HepG2 (cell line): ENCODE data around the gene POLE3. TPM values are rescaled to one million over a fixed set of nuclear protein-coding genes. Genes with fewer than 3 reads are reported as not detected.
"Not testable (repeated sequence)": the region's sequence is repeated elsewhere in the genome, so short reads cannot be mapped to it uniquely, and the experiment has no call there.

Source experiments
- ATAC-seq: fragments of 200-7000 bp; cut with Tn5 transposase; 3 replicates; pipeline ENCODE4 v1.9.1; 2020; ENCODE audit warnings: mild to moderate bottlenecking, moderate library complexity
- BruUV-seq: library from RNA; stranded (reverse); fragments of 400-500 nt; replicated peaks from 2 replicates; lab custom pipeline; 2021; lab: Mats Ljungman, UMichigan
- CTCF ChIA-PET: fragments of 300-600 bp; formaldehyde crosslinking; extraction: SDS; loops from one replicate; lab custom pipeline; 2021; ENCODE audit warnings: low total read pairs, inconsistent platforms, low intra/inter-chr PET ratio; lab: Yijun Ruan, JAX
- POLR2A ChIA-PET: fragments of 350-600 bp; sonication (Branson Sonifier 250); formaldehyde crosslinking; loops from one replicate; lab custom pipeline; 2020; ENCODE audit warnings: antibody characterized with exemption, inconsistent platforms; lab: Yijun Ruan, JAX
- DNase-seq: peaks from one replicate; pipeline ENCODE4 v3.0.0-alpha.2; 2015; ENCODE audit warnings: low spot score
- FAIRE-seq: peaks from 3 replicates; lab custom pipeline; 2011; peaks lifted over from hg19 to GRCh38; lab: Jason Lieb, UNC
- H2AFZ ChIP-seq: one replicate; pipeline ENCODE4 v1.6.1; 2011; ENCODE audit warnings: low read length, inconsistent platforms
- H3K27ac ChIP-seq: fragments of 300-600 bp; 3 replicates; pipeline ENCODE4 v1.8.0; 2011; ENCODE audit warnings: mixed run types, mild to moderate bottlenecking, mixed read lengths, low read length, inconsistent platforms; ENCODE audit not compliant: insufficient read depth; ENCODE audit errors: extremely low read length
- H3K27me3 ChIP-seq, 2 experiments: fragments of 200-600 bp in 1 of 2; 2 replicates in 1 of 2; 3 replicates in 1 of 2; pipeline versions ENCODE4 v1.6.0 to v1.8.0; 2011; ENCODE audit warnings: low read length in 2 of 2, mild to moderate bottlenecking in 2 of 2, moderate library complexity in 2 of 2, inconsistent platforms in 1 of 2; ENCODE audit not compliant: insufficient read depth in 2 of 2, control insufficient read depth in 1 of 2
- H3K36me3 ChIP-seq, 2 experiments: fragments of 200-600 bp in 1 of 2; replicated peaks in 1 of 2; 2 replicates in 1 of 2; 3 replicates in 1 of 2; pipeline versions ENCODE4 v1.5.1 to v1.8.0; 2011; ENCODE audit warnings: low read length in 2 of 2, inconsistent platforms in 1 of 2; ENCODE audit not compliant: insufficient read depth in 2 of 2, control insufficient read depth in 1 of 2
- H3K4me1 ChIP-seq: 2 replicates; pipeline ENCODE4 v1.5.1; 2012; ENCODE audit warnings: low read length, inconsistent platforms; ENCODE audit not compliant: insufficient read depth
- H3K4me2 ChIP-seq: 2 replicates; pipeline ENCODE4 v1.6.0; 2011; ENCODE audit warnings: low read depth, low read length, inconsistent platforms
- H3K4me3 ChIP-seq, 3 experiments: fragments of 200-600 bp in 1 of 3; sonication (generic), shearing (Covaris generic) in 1 of 3; replicated peaks in 1 of 3; 2 replicates each; pipeline ENCODE4 v1.5.1; 2011 to 2016; ENCODE audit warnings: low read length in 3 of 3, inconsistent platforms in 2 of 3, low read depth in 2 of 3, mild to moderate bottlenecking in 2 of 3, control low read depth in 1 of 3, mixed read lengths in 1 of 3; ENCODE audit not compliant: insufficient read depth in 1 of 3
- H3K79me2 ChIP-seq: one replicate; pipeline ENCODE4 v1.6.1; 2011; ENCODE audit warnings: low read length, inconsistent platforms; ENCODE audit not compliant: insufficient read depth
- H3K9ac ChIP-seq: 2 replicates; pipeline ENCODE4 v1.6.0; 2011; ENCODE audit warnings: mild to moderate bottlenecking, low read depth, low read length, inconsistent platforms; ENCODE audit not compliant: insufficient read depth
- H3K9me3 ChIP-seq: 2 replicates; pipeline ENCODE4 v1.5.1; 2012; ENCODE audit warnings: mild to moderate bottlenecking, low read length
- H4K20me1 ChIP-seq: 2 replicates; pipeline ENCODE4 v1.6.0; 2011; ENCODE audit warnings: inconsistent platforms, mild to moderate bottlenecking, low read length, moderate library complexity; ENCODE audit not compliant: insufficient read depth
- ATM ChIP-seq: fragments of 450-650 bp; IDR thresholded peaks from 2 replicates; pipeline ENCODE4 v1.7.1; 2017; ENCODE audit warnings: mild to moderate bottlenecking, borderline replicate concordance
- CEBPG ChIP-seq: IDR thresholded peaks from 2 replicates; pipeline ENCODE4 v1.6.1; 2016
- IRX3 ChIP-seq: sonication (generic); formaldehyde crosslinking; IDR thresholded peaks from 2 replicates; pipeline ENCODE4 v1.8.1; 2023; ENCODE audit warnings: mild to moderate bottlenecking, low read depth, missing genetic modification reagents, borderline replicate concordance
- KDM1A ChIP-seq: IDR thresholded peaks from 2 replicates; pipeline ENCODE4 v1.6.1; 2016; ENCODE audit warnings: missing compliant biosample characterization
- MAF1 ChIP-seq: sonication (generic); formaldehyde crosslinking; IDR thresholded peaks from 2 replicates; pipeline ENCODE4 v1.5.0; 2020; ENCODE audit warnings: missing genetic modification reagents, borderline replicate concordance
- NR2F6 ChIP-seq, 2 experiments: IDR thresholded peaks; 2 replicates each; pipeline ENCODE4 v1.6.1; 2016; ENCODE audit warnings: antibody characterized with exemption in 1 of 2, mild to moderate bottlenecking in 1 of 2
- RARA ChIP-seq: IDR thresholded peaks from 2 replicates; pipeline ENCODE4 v1.6.1; 2016; ENCODE audit warnings: missing genetic modification reagents, missing compliant biosample characterization
- RCOR2 ChIP-seq: IDR thresholded peaks from 2 replicates; pipeline ENCODE4 v1.6.1; 2016; ENCODE audit warnings: missing biosample characterization, missing genetic modification reagents
- RXRA ChIP-seq: sonication (generic); formaldehyde crosslinking; IDR thresholded peaks from 2 replicates; pipeline ENCODE4 v1.5.1; 2020; ENCODE audit warnings: missing genetic modification reagents
- SIX4 ChIP-seq: sonication (generic); formaldehyde crosslinking; IDR thresholded peaks from 2 replicates; pipeline ENCODE4 v1.4.0; 2020; ENCODE audit warnings: missing genetic modification reagents
- SP2 ChIP-seq: sonication (generic); formaldehyde crosslinking; IDR thresholded peaks from 2 replicates; pipeline ENCODE4 v1.5.1; 2020; ENCODE audit warnings: mild to moderate bottlenecking, missing genetic modification reagents
- SSRP1 ChIP-seq: IDR thresholded peaks from 2 replicates; pipeline ENCODE4 v1.6.1; 2016; ENCODE audit warnings: control low read depth
- TARDBP ChIP-seq: sonication (generic); formaldehyde crosslinking; IDR thresholded peaks from 2 replicates; pipeline ENCODE4 v1.8.0; 2022; ENCODE audit warnings: mild to moderate bottlenecking, missing genetic modification reagents
- ZMYM4 ChIP-seq: sonication (generic); formaldehyde crosslinking; IDR thresholded peaks from 2 replicates; pipeline ENCODE4 v1.8.1; 2023; ENCODE audit warnings: mild to moderate bottlenecking, missing genetic modification reagents
- ZNF460 ChIP-seq: sonication (generic); formaldehyde crosslinking; IDR thresholded peaks from 2 replicates; pipeline ENCODE4 v1.5.1; 2020; ENCODE audit warnings: missing genetic modification reagents, mild to moderate bottlenecking, borderline replicate concordance
- ZNF775 ChIP-seq: sonication (generic); formaldehyde crosslinking; IDR thresholded peaks from 2 replicates; pipeline ENCODE4 v1.4.0; 2020; ENCODE audit warnings: missing genetic modification reagents, mild to moderate bottlenecking, moderate library complexity, borderline replicate concordance
- WGBS: methylation state at CpG from one replicate; pipeline ENCODE4 v1.1.6; 2017; ENCODE audit warnings: low lambda C conversion rate; 5-methylcytosine and 5-hydroxymethylcytosine counted together
- in situ Hi-C: cut with HindIII; loops from 2 replicates; pipeline ENCODE4 v1.10.0; 2017; ENCODE audit warnings: low pct_unique_long_range_greater_than_20kb; ENCODE audit not compliant: extremely low pct_ligation_motif_present
- intact Hi-C: fragments of 100-400 bp; cut with micrococcal nuclease; formaldehyde crosslinking; loops from one replicate; pipeline ENCODE4 v1.10.0; 2022; ENCODE audit not compliant: unreplicated experiment
- polyA plus RNA-seq, 8 experiments: library from polyadenylated mRNA; depleted of rRNA in 3 of 8; stranded (reverse) in 7 of 8; unstranded in 1 of 8; fragments of >200 nt; fragmentation: Illumina TruSeq in 4 of 8; extraction: Trizol in 4 of 8; gene quantifications; 2 replicates each; pipeline versions ENCODE4 v1.2.1 to v1.2.3, GENCODE V29; 2011 to 2016; ENCODE audit warnings: low read depth in 4 of 8, missing spikeins in 1 of 8, mixed read lengths in 1 of 8; ENCODE audit not compliant: insufficient read depth in 1 of 8
- total RNA-seq, 5 experiments: library from RNA; depleted of rRNA; stranded (reverse); fragments of >200 nt; fragmentation: Illumina TruSeq; extraction: Trizol; gene quantifications; 2 replicates each; pipeline ENCODE4 v1.2.3, GENCODE V29; 2016; ENCODE audit warnings: low read depth in 1 of 5

Gene POLE3
- total and polyA plus RNA-seq, 2 of the 13 experiments (the other 11 are each of a cell fraction or from before 2014, with no cell fraction given), result 36.0 to 77.2 TPM

- TF ChIP-seq SP2 (CRISPR knock-in tag) (no peak), RCOR2 (CRISPR knock-in tag) (peak; percentile 62; the same call in 1 of the 2 replicates), ATM (no peak), MAF1 (no peak), SIX4 (CRISPR knock-in tag) (no peak), SSRP1 (no peak), RXRA (peak; percentile 28; the same call in 1 of the 2 replicates), ZMYM4 (CRISPR knock-in tag) (peak; percentile 21; the same call in 1 of the 2 replicates), ZNF775 (CRISPR knock-in tag) (no peak)
- TF ChIP-seq, all 625 proteins: peak for 120
Measured at GRCh38 chr9:113381909-113382411, 28.5 kb downstream of the POLE3 start (continued).

GRCh38 chr9:113381441-113381840, 29.0 kb downstream of the POLE3 start:
- H3K79me2 ChIP-seq; H3K9me3 ChIP-seq; in situ Hi-C loops; intact Hi-C loops; H2AFZ ChIP-seq; ATAC-seq; FAIRE-seq; BruUV-seq; H4K20me1 ChIP-seq; H3K9ac ChIP-seq; H3K36me3 ChIP-seq; DNase-seq; CTCF ChIA-PET; H3K27me3 ChIP-seq; TF ChIP-seq NR2F6 (IDR thresholded peaks at IDR 0.05): not testable (repeated sequence)
- Histone ChIP-seq H3K27ac (peak overlapping the region; percentile 87), H3K4me2 (peak overlapping the region; percentile 91), H3K4me1 (peaks cover 91% of the 10 kb centered on the region), H3K4me3 (peak overlapping the region in 2 of 3 experiments; percentile 22 to 39; a peak in 1 of 6 replicates)
- TF ChIP-seq IRX3 (CRISPR knock-in tag) (0 out of 2 replicates have a peak, but pooled peaks have one; percentile 43), KDM1A (CRISPR knock-in tag) (peak; percentile 28; the same call in 1 of the 2 replicates), TARDBP (peak; percentile 21; the same call in 1 of the 2 replicates), ZNF460 (peak; percentile 81), CEBPG (CRISPR knock-in tag) (peak; percentile 59), NR2F6 (CRISPR knock-in tag; IDR thresholded peaks at IDR 0.05) (peak; percentile 44; the same call in 1 of the 2 replicates), RARA (CRISPR knock-in tag) (peak; percentile 46; the same call in 1 of the 2 replicates)
- POLR2A ChIA-PET, result interaction anchor here (1.8 kb wide), 1 partner anchor 29 kb away, joined by 4 read pairs; the partner anchor contains the start of genes C9orf43 and POLE3
- WGBS, result 4% methylated on average over 7 of the region's 7 CpGs
